ELR (cell line): ENCODE measurements around the gene SLC9A3.

ENCODE experiments used
- DNase-seq: peaks from one replicate; pipeline ENCODE4 v3.0.0-alpha.2; 2015; ENCODE audit warnings: low read depth

SLC9A3 gene

GRCh38 chr5:442335-443238 is 81.7 kb downstream of the SLC9A3 start, which contains the start of gene EXOC3:
Gene EXOC3, plus strand, starts transcription at chr5:443176. Its CDS starts 3,030 bp downstream, at chr5:446206.
- DNase-seq: peak; percentile 83

- no peak for DNase-seq
These were observed 82.3 kb downstream of the SLC9A3 start for GRCh38 chr5:441996-442334.

GRCh38 chr5:440401-441201 is 83.6 kb downstream of the SLC9A3 start:
- DNase-seq: no peak

- no peak for DNase-seq
These were observed 84.6 kb downstream of the SLC9A3 start for GRCh38 chr5:439636-440035.

- DNase-seq: no peak
These were observed 85.1 kb downstream of the SLC9A3 start for GRCh38 chr5:439181-439580.

- no peak for DNase-seq
These were observed 85.7 kb downstream of the SLC9A3 start for GRCh38 chr5:438481-438981.

- DNase-seq: no peak
These were observed 86.9 kb downstream of the SLC9A3 start for GRCh38 chr5:437281-437771.

GRCh38 chr5:436641-436975 is 87.6 kb downstream of the SLC9A3 start:
- no peak for DNase-seq

GRCh38 chr5:435961-436640 is 88.1 kb downstream of the SLC9A3 start:
- DNase-seq: peak; percentile 52

GRCh38 chr5:435156-435790 is 89.0 kb downstream of the SLC9A3 start:
- no peak for DNase-seq

GRCh38 chr5:434443-435146 is 89.7 kb downstream of the SLC9A3 start:
- DNase-seq: no peak

- DNase-seq: no peak
These were observed 90.4 kb downstream of the SLC9A3 start for GRCh38 chr5:433836-434235.

GRCh38 chr5:432928-433791 is 91.1 kb downstream of the SLC9A3 start:
- no peak for DNase-seq

GRCh38 chr5:432201-432927 is 91.9 kb downstream of the SLC9A3 start:
- DNase-seq: no peak

- peak; percentile 28 for DNase-seq
These were observed 92.6 kb downstream of the SLC9A3 start for GRCh38 chr5:431711-432050.

GRCh38 chr5:431001-431710 is 93.1 kb downstream of the SLC9A3 start:
- DNase-seq: peak; percentile 65

GRCh38 chr5:430214-430925 is 93.9 kb downstream of the SLC9A3 start:
- DNase-seq: no peak

- no peak for DNase-seq
These were observed 94.6 kb downstream of the SLC9A3 start for GRCh38 chr5:429453-430188.
